CD4-positive, alpha-beta T cell treated with Interleukin-4 for 1 hour (primary cell): Measurements from ENCODE around the gene MARK1.
"Not testable (repeated sequence)": the region's sequence is repeated elsewhere in the genome, so short reads cannot be mapped to it uniquely, and the experiment has no call there.

Source experiments
- DNase-seq, 2 donors: peaks; one replicate each; pipeline ENCODE4 v3.0.0-alpha.2; 2020 to 2022

Gene MARK1

DNA sequence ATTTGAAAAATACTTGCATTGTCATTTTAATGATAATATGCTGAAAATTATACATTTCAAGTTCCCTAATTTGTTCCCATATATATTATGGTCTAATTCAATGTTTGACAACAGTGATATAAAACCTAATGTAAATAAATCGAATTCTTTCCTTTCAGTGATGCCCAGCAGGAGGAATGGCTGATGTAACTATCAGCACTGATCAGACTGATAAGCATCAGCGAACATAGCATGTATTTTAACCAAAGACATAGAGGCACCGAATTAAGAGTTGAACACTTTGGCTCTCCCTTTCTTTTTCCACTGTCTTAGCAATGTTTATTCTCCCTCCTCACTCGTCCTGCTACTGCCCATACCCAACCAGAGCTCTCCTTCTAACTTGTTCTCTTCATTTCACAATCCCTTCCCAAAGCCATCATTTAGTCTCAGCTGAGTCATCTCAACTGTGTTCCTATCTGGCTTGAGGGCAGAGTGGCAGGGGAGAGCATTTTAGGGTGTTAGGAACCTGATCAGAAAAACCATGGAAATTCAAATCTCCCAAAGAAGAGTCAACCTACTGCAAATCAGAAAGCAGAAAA lies 103.4 kb downstream of the MARK1 start:
- no peak for DNase-seq

DNA sequence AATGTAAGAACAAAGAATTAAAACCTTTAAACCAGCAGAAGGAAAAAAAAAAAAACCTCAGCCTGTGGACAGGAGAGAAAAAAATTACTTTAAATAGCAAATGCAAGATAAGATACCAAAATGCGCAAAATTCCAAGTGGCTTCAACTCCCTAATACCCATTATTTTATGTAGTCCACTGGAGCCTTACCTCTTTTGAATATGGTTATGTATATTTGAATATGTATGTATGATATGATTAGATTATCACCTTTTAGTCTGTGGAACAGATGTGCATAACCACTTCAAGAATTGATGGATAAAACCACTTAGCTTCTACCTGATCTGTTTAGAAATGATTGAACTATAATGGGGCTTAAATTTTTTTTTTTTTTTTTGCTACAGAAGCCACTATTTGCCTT lies 109.8 kb downstream of the MARK1 start:
- no peak for DNase-seq

DNA sequence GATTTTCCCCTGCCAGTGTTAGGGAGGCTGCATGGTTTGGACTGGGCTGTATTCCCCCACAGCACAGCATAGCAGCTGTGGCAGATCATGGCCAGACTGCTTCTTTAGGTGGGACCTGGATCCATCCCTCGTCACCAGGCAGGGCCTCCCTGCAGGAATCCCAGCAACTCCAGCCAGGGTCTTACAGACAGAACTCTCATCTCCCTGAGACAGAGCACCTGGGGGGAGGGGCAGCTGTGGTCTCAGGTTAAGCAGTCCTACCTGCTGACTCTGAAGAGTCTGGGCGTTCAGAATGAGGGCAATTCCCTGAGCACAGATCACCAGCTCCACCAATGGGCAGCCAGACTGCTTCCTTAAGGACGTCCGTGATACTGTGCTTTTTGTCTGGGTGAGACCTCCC lies 114.3 kb downstream of the MARK1 start:
- no peak for DNase-seq

DNA sequence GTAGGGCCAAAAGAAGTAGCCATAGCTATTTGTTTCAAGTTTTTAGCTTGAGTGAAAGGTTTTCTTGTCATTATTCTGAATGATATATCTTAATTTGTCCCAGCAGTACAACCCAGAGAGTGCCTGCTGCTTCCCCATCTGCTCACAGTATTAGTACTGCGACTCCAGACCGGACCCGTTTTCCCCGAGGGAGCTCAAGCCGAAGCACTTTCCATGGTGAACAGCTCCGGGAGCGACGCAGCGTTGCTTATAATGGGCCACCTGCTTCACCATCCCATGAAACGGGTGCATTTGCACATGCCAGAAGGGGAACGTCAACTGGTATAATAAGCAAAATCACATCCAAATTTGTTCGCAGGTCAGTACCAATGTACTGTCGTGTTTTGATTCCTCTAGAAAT lies 125.1 kb downstream of the MARK1 start:
- no peak for DNase-seq

DNA sequence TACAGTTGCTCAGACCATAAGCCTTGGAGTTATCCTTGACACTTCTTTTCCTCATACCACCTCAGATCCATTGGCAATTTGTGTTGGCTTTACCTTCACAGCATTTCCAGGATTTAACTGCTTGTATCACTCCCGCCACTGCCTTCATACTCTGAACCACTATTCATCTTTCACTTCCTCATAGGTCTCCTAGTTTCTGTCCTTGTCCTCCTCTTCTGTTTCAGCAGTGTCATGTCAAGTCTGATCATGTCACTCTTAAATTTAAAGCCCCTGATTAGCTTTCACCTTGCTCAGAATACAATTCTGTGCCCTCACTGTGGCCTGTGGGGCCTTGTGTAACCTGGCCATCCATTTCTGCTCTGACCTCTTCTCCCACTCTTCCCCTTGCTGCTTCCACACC lies 127.6 kb downstream of the MARK1 start:
- DNase-seq, result no peak

DNA sequence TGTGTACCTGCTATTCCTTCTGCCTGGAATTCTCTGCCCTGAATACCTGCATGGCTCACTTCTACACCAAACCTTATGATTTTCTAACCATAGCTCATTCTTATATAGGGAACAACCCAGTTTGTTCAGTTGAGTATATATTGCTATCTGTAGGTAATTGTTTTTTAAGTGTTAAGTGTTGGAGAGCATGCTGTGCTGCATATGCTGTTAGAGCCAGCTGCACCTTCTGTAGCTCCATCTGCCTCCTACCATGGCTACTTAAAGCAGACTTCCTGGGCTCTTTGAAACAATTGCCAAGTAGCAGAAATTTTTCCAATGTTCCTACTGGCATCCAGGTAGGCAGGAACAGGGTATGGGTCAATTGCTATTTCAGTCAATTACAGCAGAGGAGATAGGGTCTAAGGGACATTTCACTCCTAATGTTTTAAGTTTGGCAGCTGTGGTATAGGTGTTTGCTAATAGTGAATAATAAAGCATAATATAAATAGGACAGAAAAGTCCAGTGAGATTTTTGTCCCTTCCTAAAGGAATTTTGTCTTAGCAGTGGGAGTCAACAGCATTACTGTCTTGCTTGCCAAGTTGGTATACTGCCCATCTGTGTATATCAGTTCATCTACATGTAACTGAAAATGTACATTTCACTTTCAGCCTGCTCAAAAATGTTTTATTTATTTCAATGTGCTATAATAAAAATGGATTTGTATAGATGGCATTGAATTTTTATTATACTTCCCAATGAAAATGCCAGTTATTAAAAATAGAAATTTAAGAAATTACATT lies 128.2 kb downstream of the MARK1 start:
- DNase-seq, result no peak

DNA sequence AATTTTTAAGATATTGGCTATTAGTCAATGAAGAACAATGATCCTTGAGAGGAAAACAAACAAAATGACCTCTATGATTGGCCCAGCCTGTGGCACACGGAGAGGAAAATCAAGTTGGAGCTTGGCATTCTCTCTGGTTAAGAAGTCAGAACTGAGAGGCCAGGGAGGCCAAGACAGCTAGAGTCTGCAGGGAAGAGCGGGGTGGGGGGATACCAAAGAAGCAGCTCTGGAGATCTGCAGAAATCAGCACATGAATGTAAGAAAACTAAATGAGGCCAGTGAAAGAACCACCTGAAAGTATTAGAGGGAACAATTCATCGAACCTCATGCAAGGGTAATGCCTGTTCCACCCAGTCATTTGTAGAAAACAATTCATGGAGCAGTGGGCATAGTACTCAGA lies 138.4 kb downstream of the MARK1 start:
- DNase-seq, result no peak

DNA sequence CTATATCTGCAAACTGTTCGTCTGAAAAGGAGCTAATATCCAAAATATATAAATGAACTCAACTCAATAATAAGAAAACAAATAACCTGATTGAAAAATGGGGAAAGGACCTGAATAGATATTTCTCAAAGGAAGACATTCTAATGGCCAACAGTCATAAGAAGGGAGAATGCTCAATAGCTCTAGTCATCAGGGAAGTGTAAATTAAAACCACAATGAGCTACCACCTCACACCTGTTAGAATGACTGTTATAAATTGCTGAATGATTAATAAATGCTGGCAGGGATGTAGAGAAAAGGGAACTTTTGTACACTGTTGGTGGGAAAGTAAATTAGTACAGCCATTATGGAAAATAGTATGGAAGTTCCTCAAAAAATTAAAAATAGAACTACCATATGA lies 141.1 kb downstream of the MARK1 start:
- no peak for DNase-seq

DNA sequence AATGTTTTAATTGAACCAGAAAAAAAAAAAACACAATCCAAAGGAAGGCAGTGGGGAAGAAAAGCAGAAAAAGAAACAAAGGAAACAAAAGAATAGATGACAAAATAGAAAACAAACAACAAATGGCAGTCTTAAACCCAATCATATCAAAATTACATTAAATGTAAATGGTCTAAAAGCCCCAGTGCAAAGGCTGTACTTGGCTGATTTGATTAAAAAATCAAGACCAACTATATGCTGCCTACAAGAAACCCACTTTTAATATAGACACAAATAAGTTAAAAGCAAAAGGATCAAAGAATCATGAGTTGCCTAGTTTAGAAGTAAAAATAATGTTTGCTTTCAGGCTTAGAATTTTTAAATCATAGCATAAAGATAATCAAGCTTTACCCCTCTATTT lies 142.4 kb downstream of the MARK1 start:
- DNase-seq, result no peak

DNA sequence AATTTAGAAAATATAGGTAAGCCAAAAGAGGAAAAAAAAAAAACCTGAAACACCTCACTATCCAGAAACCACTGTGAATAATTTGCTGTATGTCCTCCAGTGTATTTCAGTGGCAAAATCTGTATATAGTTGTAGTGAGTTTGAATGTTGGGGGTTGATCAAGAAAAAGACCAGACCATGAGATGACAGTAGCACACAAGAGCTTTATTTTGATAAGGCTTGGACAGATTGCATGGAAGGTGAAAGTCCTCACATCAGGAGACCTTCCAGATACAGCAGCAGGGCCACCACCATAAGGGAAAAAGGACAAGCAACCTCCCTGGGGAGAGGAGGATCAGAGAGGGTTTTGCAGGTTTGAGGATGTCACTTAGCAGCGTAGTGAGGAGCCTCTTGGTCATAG lies 146.0 kb downstream of the MARK1 start:
- DNase-seq, result no peak

DNA sequence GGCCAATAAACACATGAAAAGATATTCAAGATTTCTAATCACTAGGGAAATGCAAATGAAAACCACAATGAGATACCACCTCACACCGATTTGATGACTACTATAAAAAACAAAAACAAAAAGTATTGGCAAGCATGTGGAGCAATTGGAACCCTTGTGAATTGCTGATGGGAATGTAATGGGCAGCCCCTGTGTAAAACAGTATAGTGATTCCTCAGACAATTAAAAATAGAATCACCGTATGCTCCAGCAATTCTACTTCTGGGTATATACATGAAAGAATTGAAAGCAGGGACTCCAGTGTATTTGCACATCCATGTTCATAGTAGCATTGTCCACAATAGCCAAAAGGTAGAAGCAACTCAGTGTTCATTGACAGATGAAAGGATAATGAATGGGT lies 149.3 kb downstream of the MARK1 start:
- no peak for DNase-seq

DNA sequence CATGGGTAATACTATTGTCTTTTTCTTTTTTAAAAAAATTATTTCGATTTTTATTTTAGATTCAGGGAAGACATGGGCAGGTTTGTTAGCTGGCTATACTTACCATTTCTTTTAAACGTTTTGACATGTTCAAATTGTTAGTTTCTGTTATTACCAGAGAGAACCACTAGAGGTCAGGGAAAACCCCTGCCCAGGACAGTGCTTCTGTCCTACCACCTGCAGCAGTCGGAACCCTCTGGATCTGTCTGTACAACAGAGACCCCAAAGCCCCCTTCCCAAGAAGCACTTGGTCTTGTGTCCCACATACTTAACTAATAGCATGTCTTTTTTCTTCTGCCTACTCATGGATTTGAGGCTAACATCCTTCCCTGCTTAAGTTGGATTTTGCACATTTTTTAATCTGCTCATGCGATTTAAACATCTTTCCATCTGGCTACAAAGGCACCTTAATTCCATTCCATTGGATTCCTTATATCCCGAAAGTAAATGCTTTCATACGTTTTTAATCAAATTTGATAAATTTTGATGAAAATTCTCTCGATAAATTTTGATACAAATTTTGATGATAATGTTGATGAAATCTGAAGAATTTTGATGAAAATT lies 152.2 kb downstream of the MARK1 start:
- peak in 1 of 2 donors; percentile 42 for DNase-seq

DNA sequence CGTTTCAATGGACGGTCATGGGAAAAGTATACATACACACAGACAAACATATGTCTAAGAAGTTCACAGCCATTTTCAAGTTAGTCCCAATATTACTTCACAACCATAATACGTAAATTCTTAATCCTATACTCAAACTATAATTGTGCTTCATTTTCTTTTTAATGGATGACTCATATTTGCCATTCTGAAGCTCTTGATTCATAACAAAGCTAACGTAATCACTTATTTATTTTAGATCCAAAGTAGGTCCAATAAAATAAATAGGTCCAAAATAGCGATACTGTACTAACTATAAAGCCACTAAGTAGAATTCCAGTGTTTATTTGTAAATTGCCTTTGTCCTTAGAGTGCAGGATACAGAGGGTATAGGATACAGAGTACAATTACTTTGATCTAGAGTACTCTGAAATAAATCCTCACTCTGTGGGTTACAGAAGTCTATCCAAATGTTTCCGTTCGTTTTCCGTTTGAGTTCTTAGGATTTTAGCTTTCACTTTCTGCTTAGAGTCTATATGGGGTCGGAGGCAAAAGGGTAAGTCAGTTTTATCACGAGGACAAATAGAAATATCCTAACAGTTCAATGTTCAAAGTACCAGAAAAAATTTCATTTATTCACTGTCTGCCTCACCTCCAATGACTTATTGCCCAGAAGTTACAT lies 153.4 kb downstream of the MARK1 start:
- no peak for DNase-seq

DNA sequence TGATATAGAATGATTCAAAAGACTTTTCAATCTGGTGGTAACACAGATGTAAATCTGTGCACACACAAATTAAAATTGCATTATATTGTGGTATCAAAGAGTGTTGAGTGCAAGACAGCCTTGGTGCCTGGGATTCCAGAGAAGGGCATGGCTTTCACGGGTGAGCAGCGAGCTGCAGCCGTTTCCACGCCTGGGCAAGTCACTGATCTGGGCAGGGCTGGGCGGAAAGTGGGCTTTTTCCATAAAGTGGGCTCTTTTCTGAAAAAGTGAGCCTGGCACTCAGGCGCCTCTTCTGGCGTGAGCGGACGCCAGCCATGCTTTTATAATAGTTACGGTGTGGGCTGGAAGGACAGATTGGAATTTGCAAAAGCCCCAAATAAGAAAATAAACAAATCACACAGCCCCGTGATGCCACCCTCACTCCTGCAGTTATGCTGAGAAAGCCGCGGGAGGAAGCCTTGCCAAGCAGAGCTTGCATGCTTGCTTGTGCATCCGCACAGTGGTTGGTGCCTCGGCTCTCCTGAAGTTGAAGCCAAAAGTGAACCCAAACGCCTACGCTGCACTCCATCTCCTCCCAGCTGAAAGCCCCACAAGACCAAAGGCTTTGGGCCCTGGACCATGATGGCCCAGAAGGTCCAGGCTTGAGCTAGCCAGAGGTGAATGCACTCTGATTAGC lies 155.1 kb downstream of the MARK1 start:
- no peak for DNase-seq

DNA sequence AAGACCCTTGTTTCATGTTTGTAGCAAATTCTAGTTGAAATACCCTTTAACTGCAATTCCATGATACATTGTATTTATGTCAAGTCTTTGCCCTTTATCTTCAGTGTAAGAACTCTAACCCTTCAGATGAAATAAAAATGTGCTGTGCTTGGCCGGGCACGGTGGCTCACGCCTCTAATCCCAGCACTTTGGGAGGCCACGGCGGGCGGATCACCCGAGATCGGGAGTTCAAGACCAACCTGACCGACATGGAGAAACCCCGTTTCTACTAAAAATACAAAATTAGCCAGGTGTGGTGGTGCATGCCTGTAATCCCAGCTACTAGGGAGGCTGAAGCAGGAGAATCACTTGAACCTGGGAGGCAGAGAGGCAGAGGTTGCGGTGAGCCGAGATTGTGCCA lies 155.8 kb downstream of the MARK1 start:
- not testable (repeated sequence) for DNase-seq

DNA sequence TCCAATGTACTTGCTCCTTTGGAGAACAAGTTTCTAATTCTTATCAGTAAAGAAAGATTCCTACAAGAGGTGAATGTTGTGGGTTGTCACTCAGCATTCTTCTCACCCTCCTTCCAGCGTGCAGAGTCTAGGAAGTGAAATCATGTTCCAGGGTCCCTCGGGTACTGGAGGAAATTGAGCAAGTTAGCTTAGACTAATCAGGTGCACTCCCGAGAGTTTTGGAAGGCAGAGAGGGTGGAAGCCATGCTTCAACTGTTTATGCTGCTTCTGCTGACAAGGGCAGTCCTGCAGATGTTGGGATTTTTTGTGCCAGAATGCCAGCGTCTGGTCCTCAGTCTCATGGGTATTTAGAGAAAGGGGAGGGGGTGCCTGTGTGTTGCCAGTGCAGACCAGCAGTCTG lies 157.0 kb downstream of the MARK1 start:
- no peak for DNase-seq

DNA sequence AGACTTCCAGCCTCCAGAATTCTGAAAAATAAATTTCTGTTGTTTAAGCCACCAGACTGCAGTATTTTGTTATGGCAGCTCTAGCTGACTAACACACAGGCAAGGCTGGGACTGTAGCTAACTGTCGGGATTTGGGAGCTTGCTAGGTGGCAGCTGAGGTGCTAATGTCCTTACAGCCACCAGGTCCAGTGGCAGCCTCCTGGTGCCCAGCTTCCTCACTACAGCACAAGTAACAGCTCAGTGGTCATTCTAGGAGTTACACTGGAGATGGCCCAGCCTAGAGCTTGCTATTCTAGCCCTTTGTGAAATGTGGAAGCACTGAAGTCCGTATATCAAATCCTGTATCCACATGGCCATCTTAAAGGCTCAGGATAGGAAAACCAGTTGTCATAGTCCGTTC lies 157.9 kb downstream of the MARK1 start:
- DNase-seq, result no peak

DNA sequence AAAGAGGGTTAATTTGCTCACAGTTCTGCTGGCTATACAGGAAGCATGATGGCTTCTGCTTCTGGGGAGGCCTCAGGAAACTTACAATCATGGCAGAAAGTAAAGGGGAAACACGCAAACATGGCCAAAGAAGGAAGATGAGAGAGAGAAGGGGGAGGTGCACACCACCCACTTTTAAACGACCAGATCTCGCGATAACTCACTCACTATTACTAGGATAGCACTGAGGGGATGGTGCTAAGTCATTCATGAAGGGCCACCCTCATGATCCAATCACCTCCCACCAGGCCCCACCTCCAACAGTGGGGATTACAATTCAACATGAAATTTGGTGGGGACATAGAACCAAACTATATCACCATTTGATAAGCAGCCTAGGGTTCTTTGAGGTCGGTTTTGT lies 159.9 kb downstream of the MARK1 start:
- no peak for DNase-seq

DNA sequence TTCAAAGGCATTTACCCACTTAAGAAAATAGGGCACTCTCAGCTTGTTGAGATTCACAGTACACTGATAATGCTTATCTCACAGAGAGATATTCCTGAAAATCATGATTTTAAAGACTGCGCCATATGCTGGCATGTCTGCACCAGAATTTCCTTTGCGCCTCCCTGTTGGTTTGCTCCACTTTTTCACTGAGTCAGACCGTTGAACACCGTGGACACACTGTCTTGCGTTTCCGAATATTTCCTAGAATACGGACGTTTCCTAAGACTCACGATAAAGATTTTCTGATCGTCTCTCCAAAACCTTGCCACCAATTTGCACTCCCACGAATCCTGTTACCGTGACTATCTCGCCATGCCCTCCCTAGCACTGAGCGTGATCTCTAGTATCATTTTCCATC lies 161.7 kb downstream of the MARK1 start:
- no peak for DNase-seq

DNA sequence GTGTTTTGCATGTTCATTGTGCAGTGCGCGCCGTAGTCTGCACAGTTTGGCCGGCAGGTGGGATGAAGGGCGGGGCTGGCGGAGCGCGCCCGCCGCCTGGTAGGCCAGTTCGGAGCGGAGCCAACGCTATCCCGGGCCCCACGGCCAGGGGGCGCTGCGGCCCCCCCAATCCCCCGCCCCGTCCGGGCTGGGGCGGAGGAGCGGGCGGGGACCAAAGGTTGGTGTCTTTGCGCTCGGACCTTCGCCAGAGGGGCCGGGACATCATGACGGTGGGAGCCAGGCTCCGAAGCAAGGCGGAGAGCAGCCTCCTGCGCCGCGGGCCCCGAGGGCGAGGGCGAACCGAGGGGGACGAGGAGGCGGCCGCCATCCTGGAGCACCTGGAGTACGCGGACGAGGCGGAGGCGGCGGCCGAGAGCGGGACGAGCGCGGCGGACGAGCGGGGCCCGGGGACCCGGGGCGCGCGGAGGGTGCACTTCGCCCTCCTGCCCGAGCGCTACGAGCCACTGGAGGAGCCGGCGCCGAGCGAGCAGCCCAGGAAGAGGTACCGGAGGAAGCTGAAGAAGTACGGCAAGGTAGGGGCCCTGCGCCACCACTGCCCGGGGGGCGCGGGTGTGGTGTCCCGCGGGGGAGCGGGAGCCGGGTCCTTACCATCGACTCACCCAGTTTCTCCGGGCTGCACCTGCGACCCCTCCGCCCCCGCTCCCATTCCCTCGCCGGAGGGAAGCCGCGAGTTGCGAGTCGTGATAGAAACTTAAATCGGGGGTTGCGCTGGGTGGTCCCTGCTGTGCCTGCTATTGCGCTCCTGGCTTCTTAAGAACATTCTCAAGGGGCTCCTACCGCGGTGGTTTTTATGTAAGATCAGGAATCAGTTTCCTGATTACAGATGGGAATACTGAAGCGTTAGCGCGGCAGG lies 162.5 kb downstream of the MARK1 start, which contains the start of gene C1orf115:
Gene C1orf115 (plus strand): TSS at position 224 of the 913 bp plus-strand sequence. CDS start 40 bp downstream, at position 264.
- peak; percentile 70 to 74 for DNase-seq

DNA sequence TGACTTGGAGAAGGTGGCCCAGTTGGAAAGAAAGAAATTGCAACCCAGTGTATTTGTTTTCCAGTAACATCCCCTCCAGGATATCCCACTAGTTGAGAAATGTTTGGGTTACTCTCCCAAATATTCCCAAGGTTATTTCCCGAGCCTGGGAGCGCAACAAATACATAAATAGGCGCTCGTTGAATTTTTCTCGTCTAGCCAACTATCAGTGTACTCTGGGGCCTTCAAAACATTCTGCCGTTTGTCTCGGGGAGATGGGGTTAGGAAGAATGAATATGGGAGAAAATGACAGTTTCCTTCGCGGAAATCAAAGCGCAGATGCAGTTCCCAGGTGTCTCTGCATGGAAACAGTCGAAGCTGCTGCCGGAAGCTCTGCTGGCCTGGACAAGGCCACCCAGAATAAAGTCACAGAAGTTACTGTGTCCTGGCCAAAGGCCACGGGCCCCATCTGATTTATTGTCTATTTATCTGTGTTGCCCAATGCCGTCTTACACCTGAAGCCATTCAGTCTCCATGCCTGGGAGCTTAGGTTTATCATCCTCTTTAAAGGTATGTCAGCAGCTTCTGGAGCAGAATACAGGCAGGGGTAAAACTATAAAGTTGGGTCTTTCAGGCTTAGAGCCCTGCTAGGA lies 163.2 kb downstream of the MARK1 start:
- no peak for DNase-seq
